GM18861 (cell line): ENCODE results near the gene PLP2.
A peak's percentile ranks its signal among the peaks of the same experiment; 100 is the strongest.

Experiments used
- ATAC-seq: cut with Tn5 transposase; IDR thresholded peaks from one replicate; pipeline ENCODE4 v1.9.1; 2021; ENCODE audit not compliant: unreplicated experiment

PLP2 gene

DNA sequence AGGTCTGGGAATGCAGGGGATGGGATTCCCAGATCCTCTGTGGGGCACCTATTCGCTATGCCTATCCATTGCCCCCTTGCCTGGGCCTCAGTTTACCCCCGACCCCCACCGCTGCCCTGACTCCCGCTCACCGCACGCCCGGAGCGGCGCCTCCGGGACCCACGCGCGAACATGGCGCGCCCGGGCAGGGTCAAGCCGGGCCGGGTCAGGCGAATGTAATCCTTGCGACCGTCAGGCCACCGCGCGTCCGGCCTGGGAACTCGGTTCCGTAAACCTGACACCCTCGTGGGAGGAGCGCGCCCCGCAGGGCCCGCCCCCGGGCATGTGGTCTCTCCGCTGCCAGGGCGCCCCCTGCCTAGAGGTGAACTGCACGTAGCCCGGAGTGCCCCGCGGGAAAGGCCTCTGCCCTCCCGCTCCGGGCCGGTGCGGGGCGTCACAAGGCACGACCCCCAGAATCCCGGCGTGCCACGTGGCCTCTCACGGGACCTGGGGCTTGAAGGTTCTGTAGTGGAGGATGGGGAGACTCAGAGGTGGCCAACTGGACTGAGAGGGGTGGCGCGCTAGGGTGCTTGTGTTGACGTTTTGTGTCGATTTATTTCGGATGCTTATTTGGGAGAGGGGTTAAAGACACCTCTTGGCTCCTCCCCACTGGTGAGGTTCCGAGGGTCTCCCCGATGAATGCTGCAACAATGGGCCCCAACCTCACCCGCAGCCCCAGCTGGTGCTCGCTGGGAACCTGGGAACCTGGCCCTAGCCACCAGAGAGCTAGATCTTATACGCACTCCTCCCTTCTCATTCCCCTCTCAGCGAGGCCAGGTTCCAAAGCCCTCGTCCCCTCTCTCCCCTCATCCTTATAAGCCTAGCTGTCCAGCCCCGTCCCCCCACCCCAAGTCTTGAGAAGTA, 14.7 kb downstream of the PLP2 start, which contains the start of gene PRICKLE3:
PRICKLE3 (minus strand) TSS at position 249 of the 903 bp plus-strand sequence; CDS start at position 173, 76 bp downstream.
- peak; percentile 36 for ATAC-seq

DNA sequence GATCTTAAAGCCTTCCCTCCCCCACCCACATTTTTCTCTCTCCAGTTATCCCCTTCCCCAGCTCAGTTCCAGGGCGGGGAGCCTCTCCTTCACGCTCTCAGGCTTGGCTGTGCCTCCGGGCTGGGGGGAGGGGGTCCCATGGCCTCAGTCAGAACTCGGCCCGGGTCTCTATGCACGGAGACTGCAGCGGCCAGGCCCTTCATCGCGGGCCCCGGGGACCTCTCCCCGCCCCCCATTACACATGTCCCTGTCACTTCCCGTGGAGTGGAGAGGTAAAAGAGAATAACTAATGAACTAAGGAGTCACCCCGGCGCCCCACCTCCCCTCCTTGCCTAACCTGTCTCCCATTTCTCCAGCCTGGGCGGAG, 15.3 kb downstream of the PLP2 start:
- no peak for ATAC-seq

DNA sequence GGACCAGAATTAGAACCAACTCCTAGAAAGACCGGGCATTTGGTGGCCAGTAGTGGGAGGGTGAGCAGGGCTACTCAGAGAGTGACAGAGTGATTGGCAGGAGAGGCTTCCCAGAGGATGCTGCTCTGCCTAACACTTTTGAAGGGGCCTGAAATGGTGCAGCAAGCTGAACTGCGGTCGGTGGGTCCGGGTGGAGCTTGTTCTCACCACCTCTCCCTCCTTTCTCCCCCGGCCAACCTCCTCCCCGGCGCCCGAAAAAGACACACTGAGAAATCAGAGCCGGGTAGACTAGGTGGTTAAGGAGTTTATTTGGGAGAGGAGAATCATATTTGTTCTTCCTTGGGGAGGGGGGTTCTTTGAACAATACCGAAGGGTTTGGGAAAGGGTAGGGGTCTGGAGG, 15.8 kb downstream of the PLP2 start:
- no peak for ATAC-seq

DNA sequence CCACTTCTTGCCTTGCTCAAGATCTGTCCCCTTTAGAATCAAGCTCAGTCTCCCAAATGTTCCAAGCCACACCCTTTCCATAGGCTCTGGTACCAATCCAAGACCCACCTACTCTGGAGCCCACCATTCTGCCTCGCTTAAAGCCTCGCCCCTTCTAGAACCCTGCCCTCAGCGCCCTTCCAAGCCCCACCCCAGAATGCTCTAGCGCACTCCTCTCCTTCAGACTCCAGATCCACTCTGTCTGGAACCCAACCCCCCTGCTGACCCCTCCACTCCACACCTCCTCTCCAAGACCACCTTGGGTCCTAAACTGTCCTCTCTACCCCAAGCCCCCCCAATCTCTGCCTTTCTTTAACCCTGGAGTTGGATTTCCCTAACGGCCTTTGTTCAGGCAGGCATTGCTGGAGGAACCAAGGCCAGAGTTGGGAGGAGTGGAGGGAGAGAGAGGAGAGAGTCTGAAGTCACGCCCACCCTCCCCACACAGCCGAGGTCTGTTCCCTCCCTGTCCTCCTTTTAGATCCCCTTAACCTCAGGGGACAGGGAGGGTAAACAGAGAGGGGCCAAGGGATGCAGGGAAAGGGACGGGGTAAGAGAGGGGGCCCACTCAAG, 16.9 kb downstream of the PLP2 start:
- ATAC-seq = no peak

DNA sequence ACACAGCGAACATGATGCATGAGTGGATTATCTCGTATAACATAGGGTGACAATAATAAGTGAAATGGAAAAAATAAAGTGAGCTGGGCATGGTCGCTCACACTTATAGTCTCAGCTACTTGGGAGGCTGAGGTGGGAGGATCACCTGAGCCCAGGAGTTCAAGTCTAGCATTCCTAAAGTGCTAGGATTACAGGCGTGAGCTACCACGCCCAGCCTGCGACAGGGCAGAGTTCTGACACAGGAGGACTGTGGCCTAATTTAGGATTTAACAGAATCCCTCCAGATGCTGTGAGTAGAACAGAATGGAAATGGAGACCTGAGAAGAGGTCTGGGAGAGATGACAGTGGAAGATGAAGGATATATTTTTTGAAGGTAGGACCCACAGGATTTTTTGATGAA, 17.9 kb downstream of the PLP2 start:
- no peak for ATAC-seq

DNA sequence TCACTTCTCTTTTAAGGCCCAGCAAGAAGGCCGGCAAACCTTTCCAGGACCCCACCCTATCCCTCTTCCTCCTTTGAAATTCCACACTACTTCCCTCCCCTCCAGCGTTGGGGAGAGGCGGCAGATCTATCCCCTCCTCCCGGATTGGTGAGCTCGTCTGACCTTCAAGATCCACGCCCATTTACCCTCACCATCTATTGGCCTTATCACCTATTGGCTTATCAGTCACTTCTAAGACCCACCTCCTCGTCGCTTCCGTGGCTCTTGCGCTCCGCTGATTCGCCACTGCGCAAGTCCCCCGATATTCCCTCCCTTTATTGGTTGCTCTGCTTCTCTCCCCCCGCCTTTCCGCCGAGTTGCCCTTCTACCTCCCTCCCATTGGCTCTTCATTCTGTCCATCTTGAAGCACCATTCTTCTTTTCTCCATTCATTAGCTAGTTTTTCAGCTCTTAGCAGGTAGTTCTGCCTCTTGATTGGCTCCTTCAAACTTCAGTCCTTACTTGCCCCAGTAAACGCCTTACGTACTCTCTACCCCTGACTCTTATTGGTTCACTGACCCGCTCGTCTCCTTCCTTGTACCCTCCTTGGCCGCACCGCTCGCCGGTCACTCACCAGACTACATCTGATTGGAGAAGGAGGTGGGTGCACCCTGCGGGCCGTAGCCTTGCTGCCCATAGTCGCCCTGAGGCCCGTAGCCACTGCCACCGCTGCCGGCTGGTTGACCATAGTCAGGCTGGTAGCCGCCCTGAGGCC, 19.3 kb downstream of the PLP2 start:
- ATAC-seq = peak; percentile 86

DNA sequence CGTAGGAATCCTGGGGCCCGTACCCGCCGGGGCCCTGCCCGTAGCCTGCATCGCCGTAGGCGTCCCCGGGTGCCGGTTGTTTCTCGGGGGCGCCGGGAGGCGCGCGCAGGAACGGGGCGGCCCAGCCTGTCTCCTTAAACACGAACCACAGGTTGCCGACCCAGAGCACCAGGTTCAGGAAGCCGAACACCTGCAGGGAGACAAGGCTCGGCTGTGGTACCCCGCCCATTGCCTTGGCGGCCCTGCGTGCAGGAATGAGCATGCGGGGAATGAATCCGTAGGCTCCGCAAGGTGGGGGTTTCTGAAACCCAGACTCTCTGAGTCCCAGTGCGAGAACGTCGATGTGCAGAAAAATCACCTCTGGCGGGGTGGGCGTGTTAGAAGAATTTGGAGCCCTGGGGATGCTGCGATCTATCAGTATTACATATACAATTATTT, 19.9 kb downstream of the PLP2 start:
- ATAC-seq = no peak

DNA sequence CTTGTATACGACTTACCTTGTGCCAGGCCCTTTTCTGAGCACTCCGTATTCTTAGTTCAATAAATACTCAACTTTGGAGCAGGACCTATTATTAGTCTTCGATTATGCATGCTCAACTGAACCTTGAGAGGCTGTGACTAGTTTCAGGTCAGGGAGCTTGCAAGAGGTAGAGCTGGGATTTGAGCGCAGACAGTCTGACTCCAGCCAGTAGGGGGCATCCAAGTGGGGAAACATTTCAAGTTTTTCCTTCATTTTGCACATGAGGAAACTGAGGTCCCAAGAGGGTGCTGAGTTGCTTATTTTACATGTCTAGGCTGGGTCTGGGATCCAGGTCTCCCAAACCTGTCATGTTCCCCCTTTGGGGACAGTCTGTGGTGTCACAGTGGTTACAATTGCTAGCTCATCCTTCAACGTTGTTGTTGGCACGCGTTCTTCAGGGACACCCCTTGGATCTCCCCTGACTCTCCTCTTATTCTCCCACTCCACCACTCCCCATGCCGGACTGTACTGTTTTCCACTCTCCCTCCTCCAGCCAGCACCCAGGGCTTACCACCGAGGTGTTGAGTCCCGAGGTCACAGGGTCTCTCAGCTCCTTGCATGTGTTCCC, 21.1 kb downstream of the PLP2 start:
- no peak for ATAC-seq

DNA sequence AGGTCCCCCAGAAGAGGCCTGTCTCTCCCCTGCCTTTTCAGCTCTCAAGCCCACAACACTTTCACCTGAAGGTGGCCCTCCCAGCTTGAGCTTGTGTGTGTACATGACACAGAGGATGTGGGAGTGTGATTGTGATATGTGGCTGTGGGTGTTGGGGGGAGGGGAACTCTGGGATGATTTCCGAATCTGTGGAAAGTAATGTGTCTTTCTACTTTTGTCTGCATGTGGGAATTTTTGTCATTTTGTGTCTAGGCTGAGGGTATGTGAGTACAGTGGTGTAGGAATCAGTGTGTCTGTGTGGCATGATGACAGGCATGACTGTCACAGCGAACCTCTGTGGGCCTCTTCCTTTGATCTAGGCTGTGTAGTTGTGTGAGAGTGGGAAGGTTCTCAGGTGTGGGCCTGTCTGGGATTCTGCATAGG, 21.9 kb downstream of the PLP2 start:
- no peak for ATAC-seq

DNA sequence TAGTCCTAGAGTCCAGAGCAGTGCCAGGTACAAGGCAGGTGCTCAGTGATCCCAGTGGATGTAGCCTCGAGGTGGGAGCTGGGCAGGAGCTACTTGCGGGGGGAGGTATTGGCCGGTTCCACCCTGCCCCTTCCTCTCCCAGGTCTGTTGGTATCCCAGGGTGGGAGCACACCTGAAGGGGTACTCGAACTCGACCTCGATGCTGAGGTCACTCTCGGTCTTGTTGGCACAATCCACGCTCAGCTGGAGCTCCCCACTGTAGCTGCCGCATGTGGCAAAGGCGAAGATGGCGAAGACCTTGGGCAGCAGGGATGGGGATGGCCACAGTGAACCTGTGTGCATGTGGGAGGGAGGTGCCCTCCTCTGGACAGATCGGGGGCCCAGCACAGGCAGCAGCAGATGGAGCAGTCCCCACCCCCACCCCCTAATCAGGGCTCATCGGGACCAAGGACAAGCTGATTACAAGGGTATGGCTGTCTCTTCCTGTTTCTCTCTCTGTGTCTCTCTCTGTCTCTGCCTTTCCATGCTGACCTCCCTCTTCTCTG, 25.9 kb downstream of the PLP2 start:
- ATAC-seq = no peak

DNA sequence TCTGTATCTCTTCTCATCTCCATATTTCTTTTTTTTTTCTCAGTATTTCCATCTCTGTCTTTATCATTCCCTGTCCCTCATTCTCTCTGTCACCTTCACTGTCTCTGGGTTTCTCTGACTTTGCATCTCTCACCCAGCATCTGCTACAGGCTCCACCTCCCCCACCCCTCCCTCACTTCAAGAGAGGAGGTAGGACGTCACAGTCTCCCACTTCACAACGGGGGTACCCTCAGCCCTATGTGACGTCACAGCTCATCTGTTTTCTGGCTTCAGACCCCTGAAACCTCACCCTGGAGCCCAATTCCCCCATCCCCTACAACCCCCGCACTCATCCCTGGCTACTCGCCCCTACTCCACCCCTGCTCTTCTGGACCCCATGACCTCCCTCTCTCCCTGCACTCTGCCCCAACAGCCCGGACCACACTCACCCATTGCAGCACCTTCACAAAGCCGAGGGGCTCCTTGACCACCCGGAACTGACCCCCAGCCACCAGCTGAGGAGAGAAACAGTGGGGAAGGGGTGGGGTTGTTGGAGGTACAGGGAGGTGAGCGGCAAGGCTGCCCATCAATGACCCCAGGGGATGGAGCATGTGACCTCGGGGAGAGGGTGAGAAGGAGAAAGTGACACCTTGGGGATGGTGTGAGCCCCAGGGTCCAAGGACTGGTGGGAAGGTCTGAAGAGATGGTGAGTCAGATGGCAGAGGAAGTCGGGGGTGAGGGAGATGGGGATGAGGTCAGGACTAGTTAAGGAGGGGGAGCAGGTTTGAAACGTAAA, 27.0 kb downstream of the PLP2 start:
- no peak for ATAC-seq

DNA sequence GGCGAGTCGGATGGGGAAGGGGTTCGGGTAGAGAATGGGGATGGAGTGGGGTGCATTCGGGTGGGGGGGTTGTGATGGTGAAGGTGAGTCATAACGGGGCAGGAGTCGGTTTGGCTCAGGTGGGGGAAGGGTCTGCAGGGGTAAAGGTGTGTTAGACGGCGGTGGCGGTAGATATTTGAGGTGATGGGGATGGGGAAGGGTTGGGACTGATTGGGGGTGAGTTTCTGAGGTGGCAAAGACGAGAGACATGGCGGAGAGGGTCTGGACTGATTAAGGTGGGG, 27.6 kb downstream of the PLP2 start:
- ATAC-seq = no peak

DNA sequence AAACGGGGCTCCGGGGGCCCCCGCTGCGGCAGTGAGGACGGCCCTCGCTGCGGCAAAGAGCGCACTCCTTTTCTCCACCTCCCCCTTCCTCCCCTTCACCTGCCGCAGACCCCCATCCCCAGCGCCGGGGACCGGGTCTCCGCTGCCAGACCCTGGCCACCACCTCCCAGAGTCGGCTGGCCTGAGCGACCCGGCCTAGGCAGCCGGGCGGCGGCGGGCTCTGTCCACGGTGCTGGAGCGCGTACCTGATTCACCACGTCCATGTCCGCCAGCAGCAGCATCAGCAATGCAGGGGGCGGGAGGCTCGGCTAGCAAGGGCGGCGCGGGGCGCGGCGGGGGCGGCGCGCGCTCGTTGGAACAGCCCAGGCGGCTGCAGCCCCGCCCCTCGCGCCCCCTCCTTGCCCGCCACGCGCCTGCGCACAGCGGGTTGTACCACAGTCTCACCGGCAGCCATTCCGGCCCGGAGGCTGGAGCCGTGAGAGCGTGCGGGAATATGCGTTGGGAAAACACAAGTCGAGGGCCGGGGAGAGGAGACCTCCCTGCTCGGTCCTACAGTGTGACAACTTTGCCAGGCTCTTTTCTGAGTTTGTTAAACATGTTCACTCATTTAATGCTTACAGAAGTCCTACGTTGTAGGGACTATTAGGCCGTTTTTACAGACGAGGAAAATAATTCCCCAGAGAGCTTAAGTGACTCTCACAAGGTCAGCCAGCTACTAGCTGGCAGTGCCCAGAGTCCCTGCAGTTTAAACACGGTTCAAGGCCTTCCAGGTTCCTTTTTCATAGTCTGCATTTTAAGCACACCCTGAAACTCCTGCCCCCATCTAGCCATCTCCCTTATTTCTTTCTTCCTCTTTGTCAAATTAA, 28.4 kb downstream of the PLP2 start, which contains the start of gene SYP:
SYP (minus strand) TSS at position 288 of the 866 bp plus-strand sequence; CDS start at position 281, 7 bp downstream.
- peak; percentile 92 for ATAC-seq

DNA sequence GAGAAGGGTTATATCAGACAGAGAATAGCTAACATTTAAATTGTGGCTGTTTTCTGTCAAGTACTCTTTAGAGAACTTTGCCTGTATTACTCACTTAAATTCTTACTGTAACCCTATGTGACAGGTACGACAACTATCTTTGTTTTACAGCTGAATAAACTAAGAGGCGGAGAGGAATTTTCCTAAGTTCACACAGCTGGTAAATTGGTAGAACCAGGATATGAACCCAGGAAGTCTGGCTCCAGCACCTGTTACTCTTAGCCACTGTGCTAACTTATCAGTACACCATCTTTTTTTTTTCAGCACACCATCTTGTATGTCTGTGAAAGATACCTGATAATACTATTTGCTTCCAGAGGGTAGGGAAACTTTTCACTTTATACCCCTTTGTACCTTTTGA, 30.3 kb downstream of the PLP2 start:
- no peak for ATAC-seq

DNA sequence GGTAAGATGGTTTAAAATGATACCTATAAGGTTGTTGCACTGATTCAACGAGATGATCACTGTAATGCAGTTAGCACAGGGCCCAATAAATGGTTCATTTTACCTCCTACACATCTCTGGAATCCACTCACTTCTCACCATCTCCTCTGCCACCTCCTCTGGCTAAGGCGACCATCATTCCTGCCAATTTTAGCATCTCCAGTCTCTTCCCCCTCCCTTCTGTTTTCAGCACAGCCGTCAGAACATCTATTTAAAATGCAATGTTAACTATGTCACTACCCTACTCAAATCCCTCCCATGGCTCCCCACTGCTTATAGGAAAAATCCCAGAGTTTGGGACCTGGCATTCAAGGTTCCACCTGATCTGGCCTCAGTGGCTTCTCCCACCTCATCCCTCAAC, 31.8 kb downstream of the PLP2 start:
- no peak for ATAC-seq

DNA sequence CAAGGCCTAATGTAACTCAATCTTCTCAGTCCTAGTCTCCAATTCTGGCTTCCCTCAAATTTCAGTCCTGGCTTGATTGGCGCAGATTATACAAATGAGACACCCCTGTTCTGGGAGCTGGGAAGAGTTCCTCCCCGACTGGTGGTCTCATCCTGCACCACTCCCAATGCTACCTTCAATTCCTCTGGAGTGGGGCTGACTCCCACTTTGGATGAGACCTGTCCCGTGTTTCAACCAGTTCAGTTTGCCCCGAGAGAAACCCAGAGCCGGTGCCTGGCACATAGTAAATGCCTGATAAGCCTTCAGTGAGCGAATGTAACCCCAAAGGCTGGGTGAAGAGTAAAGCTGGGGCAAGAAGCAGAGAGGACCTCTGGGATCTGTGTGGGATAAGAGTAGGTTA, 32.3 kb downstream of the PLP2 start:
- ATAC-seq = no peak

DNA sequence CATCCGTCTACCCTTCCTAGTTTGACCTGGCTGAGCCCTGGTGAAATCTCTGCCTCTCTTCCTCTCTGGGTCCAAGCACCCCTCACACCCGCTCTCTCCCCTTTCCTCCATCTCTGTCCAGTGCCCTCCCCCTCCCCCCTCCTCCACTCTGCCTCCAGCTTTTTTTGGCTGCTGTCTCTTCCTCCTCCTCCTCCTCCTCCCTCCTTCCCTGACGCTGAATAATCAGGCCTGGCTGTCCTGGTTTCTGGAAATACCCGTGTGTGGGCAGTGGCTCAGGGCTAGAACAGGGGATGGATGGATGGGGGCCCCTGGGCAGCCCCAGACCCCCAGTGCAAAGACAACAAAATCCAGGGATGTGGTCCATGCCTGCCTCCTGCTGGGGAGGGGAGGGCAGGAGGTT, 33.0 kb downstream of the PLP2 start:
- ATAC-seq = no peak

DNA sequence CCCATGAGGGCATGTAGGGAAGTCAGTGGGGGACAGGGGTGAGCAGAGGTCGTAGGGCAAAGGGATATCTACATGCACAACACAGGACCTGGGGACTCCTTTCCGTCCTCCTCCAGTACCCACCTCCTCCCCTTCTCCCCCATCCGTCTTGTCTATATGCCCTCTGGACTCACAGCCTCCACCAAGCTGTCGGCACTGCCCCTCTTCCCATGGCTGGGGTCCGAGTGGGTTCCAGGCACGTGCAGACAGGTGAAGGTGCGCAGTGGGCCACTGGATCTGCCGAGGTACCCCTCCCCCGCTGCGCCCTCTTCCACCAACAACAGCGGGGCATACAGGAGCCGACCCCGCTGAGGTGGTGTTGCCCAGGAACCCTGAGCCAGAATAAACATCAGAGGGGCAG, 33.7 kb downstream of the PLP2 start:
- ATAC-seq = no peak

DNA sequence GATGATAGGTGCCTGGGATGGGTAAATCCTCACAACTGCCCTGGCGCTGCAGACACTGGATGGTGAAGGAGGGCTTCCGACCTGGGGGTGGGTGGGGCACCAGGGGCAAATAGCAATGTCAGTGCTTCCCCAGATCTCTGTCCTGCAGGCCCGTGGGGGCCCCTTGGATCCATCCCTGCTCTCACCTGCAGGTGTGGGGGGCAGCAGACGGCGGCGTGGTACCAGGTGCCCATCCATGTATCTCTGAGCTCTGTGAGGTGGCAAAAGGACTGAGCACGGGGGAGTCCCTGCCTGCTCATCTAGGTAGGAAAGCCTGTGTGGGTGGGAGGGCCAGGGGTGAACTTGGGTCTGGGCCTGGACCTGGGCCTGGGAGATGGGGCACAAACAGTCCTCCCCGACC, 34.8 kb downstream of the PLP2 start:
- no peak for ATAC-seq
